KOPT-K1 (cell line): ENCODE results near the gene SCUBE1.

ENCODE experiments used
- H3K27ac ChIP-seq: fragments of 200-600 bp; sonication (generic); 2 replicates; pipeline ENCODE4 v1.5.1; 2016; ENCODE audit warnings: antibody characterized with exemption, mild to moderate bottlenecking, low read depth, low read length; ENCODE audit not compliant: poor library complexity, severe bottlenecking
- H3K36me3 ChIP-seq: fragments of 200-600 bp; sonication (generic); 2 replicates; pipeline ENCODE4 v1.5.1; 2017; ENCODE audit warnings: antibody characterized with exemption, mild to moderate bottlenecking, low read length, moderate library complexity; ENCODE audit not compliant: insufficient read depth
- H3K9me3 ChIP-seq: fragments of 200-600 bp; sonication (generic); 2 replicates; pipeline ENCODE4 v1.5.1; 2017; ENCODE audit warnings: antibody characterized with exemption, low read length, mild to moderate bottlenecking; ENCODE audit not compliant: insufficient read depth, poor library complexity, severe bottlenecking

The SCUBE1 gene

DNA sequence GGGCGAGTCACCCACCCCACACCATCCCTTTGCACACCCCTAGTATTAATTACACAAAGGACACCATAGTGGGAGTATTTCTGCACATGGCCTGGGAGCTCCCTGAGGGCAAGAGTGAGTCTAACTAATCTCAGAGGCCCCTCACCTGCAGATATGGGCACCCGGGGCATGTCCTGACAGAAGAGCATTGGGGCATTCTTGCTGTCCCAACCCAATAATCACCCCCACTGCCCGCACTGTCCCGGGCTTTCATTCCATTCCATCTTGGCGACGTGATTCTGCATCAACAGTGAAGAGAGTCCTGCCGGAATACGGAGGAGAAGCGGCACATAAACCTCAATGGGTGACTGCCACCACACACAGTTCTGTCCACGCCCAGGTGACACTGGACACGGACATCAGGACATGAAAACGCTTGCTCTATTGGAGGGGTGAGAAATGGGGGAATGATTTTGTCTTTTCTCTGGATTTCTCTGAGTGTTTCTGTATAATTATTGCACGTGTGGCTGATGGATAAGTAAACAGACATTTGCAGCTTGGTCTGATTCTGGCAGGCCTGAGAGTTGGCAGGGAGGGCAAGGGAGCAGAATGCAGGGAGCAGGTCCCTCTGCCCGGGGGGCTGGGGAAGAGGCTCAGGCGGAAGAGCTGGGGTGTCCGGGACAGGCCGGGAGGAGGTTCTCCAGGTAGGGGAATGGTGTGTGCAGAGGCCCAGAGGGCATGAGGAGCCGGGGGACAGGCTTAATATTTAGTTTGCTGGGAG, 38.2 kb downstream of the SCUBE1 start:
- H3K36me3 ChIP-seq = no peaks in the 10 kb centered on the region
- no peaks in the 10 kb centered on the region for H3K9me3 ChIP-seq
- H3K27ac ChIP-seq = no peak overlapping the region

DNA sequence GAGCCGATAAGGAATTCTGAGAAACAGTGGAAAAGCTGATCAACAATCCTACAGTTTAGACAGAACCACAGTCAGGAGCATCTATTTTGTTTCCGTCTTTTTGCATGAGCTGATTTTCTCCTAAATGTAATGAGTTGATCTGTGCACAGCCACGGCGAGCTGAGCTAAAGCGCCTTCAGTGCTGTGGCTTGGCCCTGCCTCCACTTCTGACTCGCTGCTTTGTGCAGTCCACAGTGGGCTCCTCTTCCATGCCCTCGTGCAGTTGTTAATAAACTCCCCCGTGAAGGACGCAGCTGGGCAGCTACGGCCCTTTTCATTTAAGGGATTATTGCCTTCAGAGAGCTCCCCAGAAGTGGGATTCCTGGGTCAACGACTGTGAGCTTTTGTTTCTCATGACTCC, 39.4 kb downstream of the SCUBE1 start:
- H3K27ac ChIP-seq = no peak overlapping the region
- no peaks in the 10 kb centered on the region for H3K9me3 ChIP-seq

DNA sequence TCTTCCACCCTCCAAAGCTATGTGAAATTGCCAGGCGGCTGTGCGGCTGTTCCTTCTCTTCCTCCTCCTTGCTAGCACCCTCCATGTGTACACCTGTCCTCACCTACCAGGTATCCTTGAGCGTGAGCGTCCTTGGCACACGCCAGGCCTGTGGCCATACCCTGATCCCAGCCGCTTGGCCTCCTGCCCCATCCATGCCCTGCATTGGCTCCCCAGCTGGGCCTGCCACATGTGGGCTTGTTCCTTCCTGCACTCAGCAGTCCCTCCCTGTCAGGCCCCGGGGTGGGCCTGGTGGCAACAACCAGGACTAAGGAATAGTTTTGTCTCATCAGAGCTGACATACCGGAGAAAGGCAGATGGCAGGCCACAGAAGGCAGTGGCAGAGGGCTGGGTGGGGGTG, 40.0 kb downstream of the SCUBE1 start:
- Histone ChIP-seq H3K27ac (no peak overlapping the region), H3K9me3 (no peaks in the 10 kb centered on the region), H3K36me3 (no peaks in the 10 kb centered on the region)

More for the DNA sequence above, 39.4 kb downstream of the SCUBE1 start:
- no peaks in the 10 kb centered on the region for H3K36me3 ChIP-seq

DNA sequence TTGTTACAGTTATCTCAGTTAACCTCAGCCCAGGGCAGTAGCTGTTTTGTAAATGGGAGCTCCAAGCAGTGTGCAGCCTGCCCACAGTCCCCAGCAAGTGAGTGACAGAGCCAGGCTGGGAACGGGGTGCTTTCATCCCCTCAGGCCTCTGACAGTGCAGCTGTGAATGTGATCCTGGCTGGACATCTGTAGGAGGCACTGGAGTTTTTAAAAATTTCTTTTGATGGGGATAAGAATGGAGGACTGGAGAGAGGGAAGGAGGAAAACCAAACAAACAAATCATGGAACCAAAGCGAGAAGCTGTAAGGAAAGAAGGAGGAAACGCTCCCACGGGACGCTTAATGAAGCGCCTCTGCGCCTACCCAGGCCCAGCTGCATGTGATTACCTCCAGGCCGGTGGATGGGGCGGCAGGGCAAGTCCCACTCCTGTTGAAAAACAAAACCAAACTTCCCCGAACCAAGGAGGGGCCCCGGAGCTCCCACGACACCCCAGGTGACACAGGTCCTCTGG, 40.6 kb downstream of the SCUBE1 start:
- Histone ChIP-seq H3K9me3 (no peaks in the 10 kb centered on the region), H3K36me3 (no peaks in the 10 kb centered on the region), H3K27ac (no peak overlapping the region)

DNA sequence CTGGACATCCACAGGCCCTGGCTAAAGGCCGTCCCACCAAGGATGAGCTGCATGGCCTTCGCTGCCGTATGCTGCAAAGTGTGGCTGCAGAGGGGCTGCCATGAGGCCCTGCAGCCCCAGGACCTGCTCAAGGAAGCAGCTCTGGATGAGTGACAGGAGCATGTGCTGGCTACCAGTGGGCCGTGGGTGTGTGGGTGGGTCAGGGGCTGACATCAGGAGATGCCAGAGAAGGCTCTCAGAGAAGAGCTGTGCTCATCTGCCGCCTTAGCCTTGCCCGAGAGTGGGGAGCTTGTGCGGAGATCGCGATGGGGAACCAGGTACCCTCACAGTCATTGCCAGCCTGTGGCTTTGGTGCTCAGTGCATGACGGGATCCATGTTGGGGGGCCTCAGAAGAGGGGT, 41.3 kb downstream of the SCUBE1 start:
- Histone ChIP-seq H3K9me3 (no peaks in the 10 kb centered on the region), H3K36me3 (no peaks in the 10 kb centered on the region), H3K27ac (no peak overlapping the region)

DNA sequence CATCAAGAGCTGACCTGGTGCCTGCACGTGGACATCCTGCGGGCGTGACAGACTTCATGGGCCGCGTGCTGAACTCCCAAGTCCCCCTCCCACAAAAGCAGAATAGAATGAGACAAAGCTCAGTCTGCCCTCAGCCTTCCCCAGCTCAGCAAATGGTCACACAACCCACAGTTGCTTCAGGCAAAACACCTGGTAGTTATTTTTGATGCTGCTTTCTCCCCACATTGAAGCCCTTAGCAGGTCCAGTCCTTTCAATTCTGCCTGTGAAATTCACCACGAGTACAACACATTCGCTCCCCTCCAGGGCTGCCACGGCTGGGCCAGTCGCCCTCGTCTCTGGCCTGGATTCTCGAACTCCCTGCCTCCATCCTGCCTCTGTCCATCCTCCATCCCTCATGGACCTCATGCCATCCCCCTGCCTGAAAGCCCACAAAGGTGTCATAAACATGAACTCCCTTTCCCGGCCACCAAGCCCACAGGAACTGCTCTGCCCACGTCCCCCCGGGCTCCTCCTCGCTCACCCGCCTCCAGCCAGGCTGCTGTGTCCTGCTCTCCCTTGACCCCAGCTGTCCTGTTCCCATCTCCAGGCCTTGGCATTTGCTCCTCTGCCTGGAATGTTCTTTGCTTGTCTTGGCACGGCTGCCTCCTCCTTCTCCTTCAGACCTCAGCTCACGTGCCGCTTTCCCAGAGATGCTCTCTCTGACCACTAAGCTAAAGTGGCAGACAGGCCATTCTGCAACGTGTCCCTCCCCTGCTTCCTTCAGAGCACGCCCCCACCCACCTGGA, 42.1 kb downstream of the SCUBE1 start:
- no peak overlapping the region for H3K27ac ChIP-seq
- no peaks in the 10 kb centered on the region for H3K9me3 ChIP-seq
- no peaks in the 10 kb centered on the region for H3K36me3 ChIP-seq

DNA sequence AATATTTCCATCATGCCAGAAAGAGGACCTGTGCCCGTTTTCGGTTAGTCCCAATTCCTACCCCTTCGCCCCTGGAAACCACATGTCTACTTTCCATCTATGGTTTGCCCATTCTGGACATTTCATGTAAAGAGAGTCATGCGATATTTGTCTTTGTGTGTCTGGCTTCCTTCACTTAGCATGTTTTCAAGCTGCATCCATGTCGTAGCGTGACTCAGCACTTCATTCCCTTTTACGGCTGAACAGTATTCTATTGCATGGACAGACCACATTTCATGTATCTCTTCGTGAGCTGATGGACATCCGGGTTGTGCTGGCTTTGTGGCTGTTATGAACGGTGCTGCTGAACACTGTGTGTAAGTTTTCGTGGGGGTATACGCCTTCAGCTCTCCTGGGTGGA, 43.4 kb downstream of the SCUBE1 start:
- Histone ChIP-seq H3K9me3 (no peaks in the 10 kb centered on the region), H3K36me3 (no peaks in the 10 kb centered on the region), H3K27ac (no peak overlapping the region)

DNA sequence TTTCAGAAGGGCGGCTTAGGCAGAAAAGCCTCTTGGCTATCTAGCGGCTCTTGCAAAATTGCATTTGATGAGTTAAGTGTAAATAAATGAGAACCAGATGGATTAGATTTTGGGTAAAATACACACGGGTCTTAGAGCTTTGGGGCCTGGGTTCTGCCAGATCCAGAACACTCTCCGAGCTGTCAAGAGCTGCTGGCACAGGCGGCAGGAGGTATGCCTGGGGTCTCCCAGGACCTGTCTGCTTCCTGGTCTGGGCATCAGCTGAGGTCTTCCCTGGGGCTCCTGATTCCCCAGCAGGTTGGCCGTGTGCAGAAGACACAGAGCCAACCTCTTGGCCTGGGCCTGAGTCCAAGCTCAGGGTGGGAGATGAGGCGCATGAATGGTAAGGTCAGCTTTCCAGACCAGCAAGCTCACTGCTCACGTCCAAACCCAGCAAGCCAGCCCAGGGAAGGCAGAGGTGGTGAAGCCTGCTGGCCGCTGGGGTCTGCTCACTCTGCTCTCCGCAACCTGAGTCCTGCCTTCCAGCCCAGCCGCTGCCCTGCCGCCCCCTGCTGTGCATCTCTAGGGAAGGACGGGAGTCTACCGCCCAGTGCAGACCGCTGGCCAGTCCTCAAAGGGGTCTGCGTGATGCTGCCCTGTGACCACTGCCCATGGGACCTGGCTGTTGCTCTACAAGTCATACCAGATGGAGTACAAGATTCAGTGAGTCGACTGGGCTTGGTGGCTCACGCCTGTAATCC, 44.9 kb downstream of the SCUBE1 start:
- Histone ChIP-seq H3K36me3 (no peaks in the 10 kb centered on the region), H3K9me3 (no peaks in the 10 kb centered on the region), H3K27ac (no peak overlapping the region)

DNA sequence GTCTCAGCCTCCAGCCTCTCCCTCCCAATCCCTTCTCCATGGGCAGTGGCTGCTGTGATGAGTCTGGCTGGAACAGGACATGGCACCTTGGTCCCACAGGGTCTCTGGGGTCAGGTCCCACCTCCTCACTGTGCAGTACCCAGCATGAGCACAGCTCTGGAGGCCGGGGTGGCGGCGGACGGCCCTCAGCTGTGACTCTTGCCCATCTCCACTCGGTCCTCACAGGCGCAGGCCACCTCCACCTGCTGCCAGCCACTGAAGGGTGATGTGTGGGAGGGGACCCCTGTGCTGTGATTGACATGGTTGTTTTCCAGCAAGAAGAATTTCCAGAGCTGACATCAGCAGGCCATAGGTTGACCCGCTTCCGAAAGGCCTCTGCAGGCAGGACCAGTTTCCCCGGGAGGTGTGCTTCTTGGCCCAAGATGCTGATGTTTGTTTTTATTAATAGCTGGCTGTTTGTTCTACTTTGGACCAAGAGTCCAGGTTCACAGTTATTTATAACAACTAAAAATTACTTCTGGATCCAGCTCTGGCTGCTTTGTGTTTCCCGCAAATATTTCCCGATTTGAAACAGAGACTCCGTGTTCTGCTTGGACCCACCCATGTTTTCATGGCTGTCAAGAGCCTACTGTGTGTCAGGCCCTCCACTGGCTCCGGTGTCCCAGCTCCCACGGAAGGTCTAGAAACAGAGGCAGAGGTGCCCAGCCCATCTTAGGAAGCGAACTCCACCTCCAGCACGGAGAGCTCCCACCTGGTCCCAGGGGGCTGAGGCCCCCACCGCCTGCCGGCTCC, 45.7 kb downstream of the SCUBE1 start:
- H3K9me3 ChIP-seq = no peaks in the 10 kb centered on the region
- no peaks in the 10 kb centered on the region for H3K36me3 ChIP-seq
- H3K27ac ChIP-seq = no peak overlapping the region

DNA sequence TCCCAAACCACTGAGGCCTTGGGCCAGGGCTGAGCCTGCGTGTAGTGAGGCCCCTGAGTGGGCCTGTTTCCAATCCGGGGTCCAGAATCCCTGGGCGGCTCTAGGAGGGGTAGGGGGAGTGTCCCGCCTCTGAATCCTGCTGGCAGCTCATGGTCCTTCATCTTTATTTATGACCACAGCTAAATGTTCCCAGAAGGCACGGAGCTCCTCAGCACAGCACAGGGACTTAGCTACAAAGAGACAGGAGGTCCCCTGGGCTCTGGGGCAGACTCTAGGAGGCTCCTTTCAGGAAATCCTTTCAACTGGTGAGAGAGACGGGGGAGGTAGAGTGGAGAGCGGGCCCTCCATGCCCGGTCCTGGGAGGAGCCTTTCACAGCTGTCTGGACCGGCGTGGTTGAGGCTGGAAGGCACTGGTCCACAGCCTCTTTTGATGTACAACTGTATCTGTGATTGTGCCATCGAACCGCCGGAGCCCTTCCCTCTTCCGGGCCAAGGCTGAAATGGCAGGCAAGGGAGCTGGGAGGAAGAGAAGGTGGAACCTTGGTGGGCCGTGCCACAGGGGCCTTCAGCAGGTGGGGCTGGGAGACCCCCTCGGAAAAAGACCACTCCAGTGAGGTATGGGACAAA, 46.8 kb downstream of the SCUBE1 start:
- H3K36me3 ChIP-seq = no peaks in the 10 kb centered on the region
- no peaks in the 10 kb centered on the region for H3K9me3 ChIP-seq
- H3K27ac ChIP-seq = no peak overlapping the region

DNA sequence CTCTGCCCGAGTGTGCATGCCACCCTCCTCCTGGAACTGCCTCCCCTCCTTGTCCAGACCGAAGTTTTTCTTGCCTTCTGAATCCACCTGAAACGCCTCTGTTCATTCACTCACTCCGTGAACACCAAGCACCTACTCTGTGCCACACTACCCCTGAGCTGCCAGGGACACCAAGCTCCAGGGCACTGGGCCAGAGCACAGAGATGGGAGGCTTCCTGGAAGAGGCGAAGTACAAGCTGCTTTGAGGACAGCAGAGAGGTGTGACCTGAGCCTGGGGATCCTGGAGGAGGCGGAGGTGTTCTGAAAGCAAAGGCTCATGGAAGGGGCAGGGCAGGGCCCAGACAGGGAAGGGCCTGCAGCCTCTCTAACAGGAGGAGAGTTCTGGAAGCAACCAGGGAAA, 47.5 kb downstream of the SCUBE1 start:
- Histone ChIP-seq H3K27ac (no peak overlapping the region), H3K9me3 (no peaks in the 10 kb centered on the region), H3K36me3 (no peaks in the 10 kb centered on the region)

DNA sequence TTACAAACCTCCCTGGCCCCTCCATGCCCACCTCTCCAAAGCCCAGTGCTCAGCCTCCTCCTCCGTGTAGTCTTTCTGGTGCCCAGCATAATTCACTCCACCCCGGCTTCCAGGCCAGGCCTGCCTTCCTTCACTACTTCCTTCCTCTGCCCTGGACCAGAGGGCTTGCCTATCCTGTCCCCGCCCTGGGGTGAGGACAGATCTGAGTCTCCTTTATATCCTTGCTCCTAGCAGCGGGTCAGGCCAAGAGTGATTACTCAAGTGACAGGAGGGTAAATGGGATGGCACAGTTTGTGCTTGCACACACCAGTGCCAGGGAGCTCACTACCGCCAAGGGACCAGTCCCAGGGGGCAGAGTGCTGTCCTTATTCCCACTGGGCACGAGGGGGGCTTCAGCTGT, 48.0 kb downstream of the SCUBE1 start:
- Histone ChIP-seq H3K9me3 (no peaks in the 10 kb centered on the region), H3K27ac (no peak overlapping the region), H3K36me3 (no peaks in the 10 kb centered on the region)

DNA sequence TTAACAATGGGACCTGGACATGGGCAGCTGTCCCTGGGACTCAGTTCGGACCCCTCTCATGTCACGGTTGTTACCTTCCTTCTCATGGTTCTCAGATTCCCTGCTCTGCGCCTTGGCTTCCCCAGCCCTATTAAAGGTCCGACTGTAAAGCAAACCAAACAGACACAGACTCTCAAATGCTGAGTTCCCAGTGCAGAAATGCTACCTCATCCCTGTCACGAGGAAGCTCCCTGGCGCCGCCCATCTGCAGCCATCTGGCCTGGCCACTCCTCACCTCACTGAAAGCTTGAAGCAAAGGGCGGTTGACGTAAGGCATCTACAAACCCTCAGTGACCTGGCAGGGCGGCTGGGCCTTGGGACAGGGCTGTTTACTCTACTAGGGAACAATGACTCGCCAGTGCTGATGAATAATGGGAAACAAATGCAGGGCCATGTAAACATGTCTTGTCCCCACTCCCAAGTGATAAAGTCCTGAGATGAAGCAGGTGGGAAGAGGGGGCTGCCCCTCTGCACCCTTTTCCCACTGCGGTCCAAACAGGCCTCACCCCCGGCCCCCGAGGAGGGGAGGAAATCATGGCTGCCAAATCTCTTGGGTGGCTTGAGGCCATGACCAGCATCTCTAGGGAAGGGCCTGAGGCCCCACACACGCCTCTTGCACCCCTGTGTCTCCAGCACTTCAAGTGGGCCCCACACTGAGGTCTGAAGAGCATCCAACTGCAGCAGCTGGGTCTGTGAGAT, 49.3 kb downstream of the SCUBE1 start:
- Histone ChIP-seq H3K36me3 (no peaks in the 10 kb centered on the region), H3K9me3 (no peaks in the 10 kb centered on the region), H3K27ac (no peak overlapping the region)

DNA sequence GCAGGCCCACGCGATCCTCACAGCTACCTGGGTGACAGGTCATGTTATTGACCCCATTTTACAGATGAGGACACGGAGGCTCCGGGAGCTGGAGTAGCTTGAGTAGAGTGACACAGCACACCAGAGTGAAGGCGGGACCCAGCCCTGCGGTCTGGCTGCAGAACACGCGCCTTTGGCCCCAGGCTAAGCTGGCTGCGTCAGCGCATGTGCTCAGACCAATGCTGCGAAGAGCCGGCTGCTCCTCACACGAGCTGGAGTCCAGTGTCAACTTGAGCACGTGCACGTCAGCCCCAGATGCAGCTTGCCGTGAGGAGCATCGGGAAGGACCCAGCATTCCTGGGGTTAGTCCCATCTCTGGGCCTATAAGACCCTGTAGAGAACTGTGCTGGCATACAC, 49.9 kb downstream of the SCUBE1 start:
- Histone ChIP-seq H3K36me3 (no peaks in the 10 kb centered on the region), H3K9me3 (no peaks in the 10 kb centered on the region), H3K27ac (no peak overlapping the region)
